NB4 (cell line): ENCODE results near the gene STIP1.

Source experiments
- MYC ChIP-seq: IDR thresholded peaks from 2 replicates; pipeline ENCODE4 v1.6.1; 2011; ENCODE audit warnings: low read depth, low read length
- POLR2A ChIP-seq: IDR thresholded peaks from 2 replicates; pipeline ENCODE4 v1.6.1; 2011; ENCODE audit warnings: mild to moderate bottlenecking; ENCODE audit not compliant: insufficient read length; ENCODE audit errors: extremely low read depth
- TF ChIP-seq, protein P1 (sequence below): IDR thresholded peaks from 2 replicates; pipeline ENCODE4 v1.6.1; 2011; ENCODE audit warnings: low read depth, low read length
- TF ChIP-seq, protein P2 (sequence below): IDR thresholded peaks from one replicate; pipeline ENCODE4 v1.5.1; 2012; ENCODE audit warnings: low read depth, low read length

DNA sequence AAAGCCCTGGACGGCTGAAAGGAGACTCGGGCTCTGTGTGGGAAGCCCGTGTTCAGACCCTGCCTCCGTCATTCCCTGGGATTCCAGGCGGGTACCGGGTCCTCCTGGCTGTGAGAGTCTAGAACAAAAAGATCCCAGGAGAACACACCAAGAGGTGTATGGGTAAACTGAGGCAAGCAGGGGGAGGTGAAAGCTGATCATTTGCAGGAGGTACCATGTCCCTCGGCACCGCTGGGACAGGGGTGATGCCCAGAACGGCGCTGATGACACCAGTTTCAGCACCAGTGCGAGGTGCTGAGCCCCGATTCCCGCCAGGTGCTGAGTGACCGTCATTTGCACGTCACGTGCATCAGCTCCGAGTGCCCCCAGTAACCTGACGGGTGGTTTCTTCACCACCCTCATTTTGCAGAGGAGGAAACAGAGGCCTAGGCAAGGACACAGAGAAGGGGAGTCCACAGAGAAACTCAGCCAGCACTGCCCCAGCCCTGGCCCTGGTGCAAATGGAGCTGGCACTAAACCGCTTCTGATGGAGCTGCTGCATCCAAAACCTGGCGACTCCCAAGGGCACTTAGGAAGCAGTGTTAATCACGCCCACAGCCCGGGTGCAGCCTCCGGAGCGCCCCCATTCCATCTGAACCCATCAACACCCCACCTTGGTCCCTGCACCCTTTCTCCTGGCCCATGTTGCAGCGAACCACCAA lies 36.9 kb upstream of the STIP1 start:
- TF ChIP-seq, protein P1, sequence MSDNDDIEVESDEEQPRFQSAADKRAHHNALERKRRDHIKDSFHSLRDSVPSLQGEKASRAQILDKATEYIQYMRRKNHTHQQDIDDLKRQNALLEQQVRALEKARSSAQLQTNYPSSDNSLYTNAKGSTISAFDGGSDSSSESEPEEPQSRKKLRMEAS, result no peak
- TF ChIP-seq POLR2A (no peak), MYC (no peak)
- TF ChIP-seq, protein P2, sequence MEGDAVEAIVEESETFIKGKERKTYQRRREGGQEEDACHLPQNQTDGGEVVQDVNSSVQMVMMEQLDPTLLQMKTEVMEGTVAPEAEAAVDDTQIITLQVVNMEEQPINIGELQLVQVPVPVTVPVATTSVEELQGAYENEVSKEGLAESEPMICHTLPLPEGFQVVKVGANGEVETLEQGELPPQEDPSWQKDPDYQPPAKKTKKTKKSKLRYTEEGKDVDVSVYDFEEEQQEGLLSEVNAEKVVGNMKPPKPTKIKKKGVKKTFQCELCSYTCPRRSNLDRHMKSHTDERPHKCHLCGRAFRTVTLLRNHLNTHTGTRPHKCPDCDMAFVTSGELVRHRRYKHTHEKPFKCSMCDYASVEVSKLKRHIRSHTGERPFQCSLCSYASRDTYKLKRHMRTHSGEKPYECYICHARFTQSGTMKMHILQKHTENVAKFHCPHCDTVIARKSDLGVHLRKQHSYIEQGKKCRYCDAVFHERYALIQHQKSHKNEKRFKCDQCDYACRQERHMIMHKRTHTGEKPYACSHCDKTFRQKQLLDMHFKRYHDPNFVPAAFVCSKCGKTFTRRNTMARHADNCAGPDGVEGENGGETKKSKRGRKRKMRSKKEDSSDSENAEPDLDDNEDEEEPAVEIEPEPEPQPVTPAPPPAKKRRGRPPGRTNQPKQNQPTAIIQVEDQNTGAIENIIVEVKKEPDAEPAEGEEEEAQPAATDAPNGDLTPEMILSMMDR, result no peak
